Anterior cingulate cortex (tissue), 58 donors: ENCODE results near the gene ARHGEF26.
A peak's percentile ranks its signal among the peaks of the same experiment; 100 is the strongest.

Source experiments
- DNase-seq, 58 donors: peaks; one replicate each; lab custom pipeline; 2025; lab: John Stamatoyannopoulos, UW

Gene ARHGEF26

DNA sequence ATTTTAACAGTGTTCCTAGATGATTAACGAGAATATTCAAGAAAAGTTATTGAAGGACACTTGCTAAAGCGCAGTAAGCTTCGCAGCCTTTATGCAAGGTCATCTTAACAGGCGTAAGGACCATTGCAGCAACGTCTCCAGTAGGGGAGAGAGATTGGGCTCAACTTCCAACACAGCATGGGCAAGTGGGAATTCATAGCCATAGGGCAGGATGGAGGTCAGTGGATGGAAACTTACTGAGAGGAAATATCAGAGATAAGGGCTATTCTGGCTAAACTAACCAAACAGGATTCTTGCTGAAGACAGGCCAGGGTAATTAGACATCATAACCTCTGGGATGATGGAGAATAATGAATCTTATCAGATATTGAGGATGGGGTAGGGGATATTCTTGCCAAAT, 120.3 kb downstream of the ARHGEF26 start:
- DNase-seq, result no peak

DNA sequence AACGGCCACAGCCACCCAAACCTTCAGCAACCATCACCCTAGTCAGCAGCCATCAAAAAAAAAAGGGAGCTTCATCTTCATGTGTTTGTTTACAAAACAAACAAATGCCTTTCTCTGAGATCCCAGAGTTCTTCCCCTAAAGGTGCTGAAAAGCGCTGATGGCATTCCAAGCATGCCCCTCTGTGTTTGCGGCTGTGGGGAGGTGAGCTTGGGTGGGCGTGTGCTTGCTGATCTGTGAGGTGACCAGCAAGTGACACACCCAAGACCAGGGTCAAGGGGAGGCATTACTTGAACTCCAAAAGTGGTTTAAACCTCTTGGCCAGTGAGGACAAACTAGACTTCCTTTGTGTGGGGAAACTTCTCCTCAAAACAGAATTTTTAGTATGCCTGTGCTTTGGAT, 121.6 kb downstream of the ARHGEF26 start:
- no peak for DNase-seq

DNA sequence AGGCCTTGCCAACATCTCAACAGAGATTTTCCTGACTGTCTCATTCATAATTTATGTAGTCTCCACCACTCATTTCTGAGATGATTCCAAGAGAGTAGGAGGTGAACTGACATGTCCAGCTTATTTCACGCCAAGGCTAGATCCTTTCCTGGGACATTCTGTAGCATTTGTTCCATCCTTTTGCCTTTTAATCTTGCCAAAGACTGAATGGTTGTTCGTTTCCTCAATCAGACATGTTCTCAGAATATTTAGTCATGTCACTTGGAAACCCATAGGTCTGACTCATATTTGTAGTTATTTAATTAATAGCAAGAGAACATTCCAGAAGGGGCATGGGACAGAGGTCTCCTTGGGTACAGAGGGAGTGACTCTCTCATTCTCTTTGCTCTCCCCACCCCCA, 122.2 kb downstream of the ARHGEF26 start:
- DNase-seq, result no peak

DNA sequence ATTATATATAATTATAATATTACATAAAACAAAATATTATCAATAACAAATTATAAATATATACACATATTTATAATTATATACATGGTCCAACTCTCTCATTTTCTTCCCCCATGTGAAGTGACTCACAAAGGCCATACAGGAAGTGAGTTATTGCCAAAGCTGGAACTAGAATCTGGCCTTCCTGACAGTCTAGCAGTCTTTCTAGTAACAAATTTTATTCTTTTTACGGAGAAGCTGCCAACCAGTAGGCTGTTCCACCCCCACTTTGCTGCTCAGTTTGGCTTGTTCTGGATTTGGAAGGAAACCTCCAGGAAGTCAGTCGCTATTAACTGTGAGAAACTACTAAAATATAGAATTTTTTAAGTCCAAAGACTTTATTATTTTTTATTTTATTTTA, 123.5 kb downstream of the ARHGEF26 start:
- DNase-seq, result no peak

DNA sequence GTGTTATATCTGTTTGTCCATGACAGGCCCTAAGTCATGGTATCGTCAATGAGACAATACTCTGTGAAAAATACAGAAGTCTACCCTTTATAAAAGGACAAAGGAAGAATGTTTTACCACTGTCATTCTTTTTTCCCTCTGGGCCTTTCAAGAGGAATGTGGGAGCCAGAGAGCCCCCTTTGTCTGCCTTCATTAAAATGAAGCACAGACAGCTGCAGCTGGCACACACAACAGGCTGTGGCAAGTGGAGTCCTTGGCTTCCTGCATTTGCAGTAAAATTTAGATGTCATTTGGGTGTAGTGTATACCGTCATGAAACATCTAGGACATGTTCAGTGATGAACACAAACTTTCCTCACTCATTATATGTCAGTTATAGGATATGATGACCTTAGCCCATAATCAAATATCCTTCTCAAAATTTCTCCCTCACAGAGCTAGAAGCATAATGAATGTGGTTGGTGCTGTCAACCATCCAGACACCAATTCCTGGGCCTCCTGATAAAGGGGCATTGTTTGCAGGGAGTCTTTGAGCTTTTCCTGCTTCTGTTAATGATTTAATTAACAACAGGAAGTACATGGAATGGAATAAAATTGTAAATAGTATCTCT, 126.7 kb downstream of the ARHGEF26 start:
- DNase-seq, result peak in 24 of 58 donors; percentile 2 to 53 (median 22)

DNA sequence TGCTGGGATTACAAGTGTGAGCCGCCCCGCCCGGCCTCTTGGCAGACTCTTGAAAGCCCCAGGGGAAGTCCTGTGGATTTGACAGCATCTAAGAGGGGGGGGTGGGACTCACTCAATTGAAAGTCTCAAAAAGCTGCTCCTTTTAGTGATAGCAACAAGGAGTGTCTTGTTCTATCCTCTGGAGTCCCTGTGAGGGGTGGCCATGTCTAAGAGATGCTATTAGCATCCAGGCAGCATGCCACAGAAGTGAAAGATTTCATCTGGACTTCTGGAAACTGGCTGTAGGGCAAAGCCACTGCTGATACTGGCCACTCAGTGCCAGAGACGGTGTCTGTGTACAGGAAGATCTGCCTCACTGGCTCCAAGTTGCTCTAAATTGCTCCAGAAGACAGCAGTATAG, 129.1 kb downstream of the ARHGEF26 start:
- DNase-seq, result no peak

DNA sequence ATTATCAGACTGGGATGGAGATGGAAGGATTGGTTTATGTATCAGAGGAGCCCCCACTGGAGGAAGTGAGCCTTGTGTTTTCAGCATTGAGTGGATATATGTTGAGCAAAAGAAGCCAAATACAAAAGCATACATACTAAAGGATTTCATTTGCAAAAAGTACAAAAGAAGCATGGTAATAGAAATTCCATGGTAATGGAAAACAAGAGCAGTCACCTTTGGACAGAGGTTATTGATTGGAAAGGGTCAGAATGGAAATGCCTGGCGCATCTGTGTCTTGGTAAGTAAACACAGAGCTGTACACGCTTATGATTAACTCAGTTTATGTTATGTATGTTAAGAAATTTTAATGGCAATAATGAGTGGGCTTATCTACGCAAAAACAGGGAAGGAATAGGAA, 130.4 kb downstream of the ARHGEF26 start:
- DNase-seq, result no peak

DNA sequence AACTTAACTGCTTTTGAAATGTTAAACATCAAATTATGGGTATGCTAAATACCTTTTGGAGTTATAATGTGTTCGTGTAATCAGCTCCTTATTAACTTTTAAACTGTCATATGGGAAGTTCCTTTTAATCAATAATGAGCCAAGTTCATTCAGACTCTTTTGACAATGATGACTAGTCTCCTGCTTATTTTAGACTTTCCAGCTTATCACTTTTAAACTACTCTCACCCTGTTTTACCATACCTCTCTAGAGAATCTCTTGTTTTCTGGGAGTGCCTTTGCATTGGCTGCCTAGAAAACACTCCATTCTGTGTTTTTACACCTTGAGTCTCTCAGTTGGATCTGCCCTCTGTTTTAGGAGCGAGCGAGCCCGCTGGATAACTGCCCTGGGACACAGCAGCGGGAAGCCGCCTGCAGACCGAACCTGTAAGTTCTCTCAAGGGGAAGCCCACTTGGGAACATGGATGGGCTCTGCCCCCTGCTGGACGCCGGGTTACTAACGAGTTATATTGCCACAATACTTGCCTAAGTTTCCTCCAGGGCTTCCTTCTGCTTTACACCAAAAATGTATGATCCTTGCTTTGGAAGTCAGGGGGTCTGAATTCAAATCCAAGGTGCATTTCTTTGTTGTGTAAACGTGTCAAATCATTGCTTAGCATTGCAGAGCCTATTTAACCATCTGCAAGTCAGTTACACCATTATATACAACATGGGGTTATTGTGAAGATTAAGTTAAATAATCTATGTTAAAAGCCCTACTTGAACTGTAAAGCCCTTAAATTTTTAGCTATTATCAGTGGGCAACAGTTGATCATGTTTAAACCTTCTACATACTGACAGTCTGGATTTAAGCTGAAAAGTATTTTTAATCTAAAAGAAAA, 131.8 kb downstream of the ARHGEF26 start:
- DNase-seq, result peak in 55 of 58 donors; percentile 28 to 92 (median 69)

DNA sequence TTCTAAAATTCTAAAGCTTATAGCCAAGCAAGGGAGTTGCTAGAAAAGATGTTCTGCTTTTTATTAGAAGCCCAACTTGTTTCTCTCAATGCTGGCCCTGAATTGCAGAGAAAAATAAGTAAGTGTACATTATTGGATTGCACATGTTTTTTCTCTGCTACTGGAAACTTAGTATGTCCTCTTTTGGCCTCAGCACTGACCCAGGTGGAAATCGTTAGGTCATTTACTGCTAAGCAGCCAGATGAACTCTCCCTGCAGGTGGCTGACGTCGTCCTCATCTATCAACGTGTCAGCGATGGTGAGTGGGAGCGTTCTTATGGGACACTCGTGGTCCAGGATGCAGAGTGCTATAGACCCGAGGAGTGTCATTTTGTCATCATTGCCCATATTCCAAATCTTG, 133.3 kb downstream of the ARHGEF26 start:
- DNase-seq, result no peak

DNA sequence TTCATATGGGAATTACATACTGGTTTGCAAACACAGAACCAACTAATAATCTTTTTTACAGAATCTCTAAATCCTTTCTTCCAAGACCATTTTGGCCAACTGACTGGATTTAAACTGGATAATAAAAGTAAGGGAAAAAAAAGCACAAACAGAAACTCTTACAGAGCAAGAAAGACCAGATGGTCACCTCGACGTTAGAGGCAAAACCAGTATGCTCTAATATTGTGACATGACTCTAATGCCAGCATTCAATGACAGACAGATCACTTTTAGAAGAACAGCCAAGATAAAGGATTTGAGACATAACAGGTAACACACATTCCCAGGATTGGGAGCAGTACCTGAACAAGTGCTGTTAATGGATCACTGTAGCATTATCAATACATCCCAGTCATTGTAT, 152.2 kb downstream of the ARHGEF26 start:
- no peak for DNase-seq

DNA sequence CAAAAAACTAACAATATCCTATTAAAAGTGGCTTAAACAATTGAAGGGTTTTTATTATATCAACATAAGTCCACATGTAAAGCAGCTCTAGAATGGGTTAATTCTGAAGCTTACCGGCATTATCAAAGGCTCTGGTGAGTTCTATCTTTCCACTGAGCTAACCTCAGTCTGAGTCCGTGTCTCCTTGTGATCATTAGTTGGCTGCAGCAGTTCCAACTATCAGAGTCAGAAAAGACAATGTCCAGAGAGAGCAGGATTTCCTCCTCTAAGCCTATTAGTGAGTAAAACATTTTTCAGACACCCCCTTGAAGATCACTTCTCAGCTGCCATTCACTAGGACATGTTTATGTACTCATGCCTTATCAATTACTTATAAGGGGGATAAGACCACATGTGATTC, 153.2 kb downstream of the ARHGEF26 start:
- no peak for DNase-seq

DNA sequence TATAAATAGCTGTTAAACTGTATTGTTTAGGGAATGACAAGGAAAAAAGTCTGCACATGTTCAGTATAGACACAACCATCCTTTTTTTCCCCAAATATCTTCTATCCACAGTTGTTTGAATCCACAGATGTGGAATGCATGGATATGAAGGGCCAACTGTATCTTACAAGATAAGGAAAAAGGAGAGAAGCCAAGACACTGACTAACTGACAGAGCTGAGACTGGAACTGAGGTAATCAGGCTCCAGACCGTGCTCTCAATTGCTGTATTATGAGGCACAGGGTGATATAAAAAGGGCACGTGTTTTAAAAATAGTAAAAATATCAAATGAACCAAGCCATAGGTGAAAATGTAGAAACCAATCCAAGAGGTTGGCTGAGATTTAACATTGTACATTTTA, 154.1 kb downstream of the ARHGEF26 start:
- DNase-seq, result no peak

DNA sequence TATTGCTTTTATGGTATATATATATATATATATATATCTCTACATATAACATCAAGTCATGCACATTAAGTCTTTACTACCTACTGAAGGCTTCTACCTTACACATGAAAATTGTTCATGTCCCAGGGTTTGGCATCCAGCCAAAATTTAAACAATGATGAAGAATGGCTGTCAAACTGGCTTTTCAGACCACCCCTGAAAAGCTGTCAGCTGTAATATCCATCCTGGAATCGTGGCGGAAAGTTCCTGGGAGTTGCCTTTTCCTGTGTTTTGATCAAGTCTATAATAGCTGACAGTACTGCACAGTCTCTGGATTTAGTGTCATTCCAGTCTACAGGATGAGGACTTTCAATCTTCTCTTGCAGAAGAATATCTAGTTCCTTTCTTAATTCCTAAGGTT, 154.8 kb downstream of the ARHGEF26 start:
- no peak for DNase-seq

DNA sequence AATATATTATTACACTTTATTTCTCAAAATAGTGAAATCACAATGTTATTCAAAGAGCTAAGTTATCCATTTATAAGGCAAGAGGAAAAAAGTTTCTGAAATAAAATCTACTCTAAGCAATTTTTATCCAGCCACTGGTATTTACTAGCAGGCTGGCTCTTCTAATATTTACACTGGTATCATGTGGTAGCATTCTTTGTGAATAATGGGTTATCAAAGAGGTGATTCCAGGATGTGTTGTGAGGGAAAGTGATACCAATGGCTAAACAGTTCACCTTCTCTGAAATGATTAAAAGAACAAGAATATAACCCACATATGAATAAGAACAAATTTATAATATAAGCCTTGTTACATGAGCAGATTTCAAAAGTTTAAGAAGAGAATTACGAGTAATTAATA, 159.0 kb downstream of the ARHGEF26 start:
- DNase-seq, result no peak

DNA sequence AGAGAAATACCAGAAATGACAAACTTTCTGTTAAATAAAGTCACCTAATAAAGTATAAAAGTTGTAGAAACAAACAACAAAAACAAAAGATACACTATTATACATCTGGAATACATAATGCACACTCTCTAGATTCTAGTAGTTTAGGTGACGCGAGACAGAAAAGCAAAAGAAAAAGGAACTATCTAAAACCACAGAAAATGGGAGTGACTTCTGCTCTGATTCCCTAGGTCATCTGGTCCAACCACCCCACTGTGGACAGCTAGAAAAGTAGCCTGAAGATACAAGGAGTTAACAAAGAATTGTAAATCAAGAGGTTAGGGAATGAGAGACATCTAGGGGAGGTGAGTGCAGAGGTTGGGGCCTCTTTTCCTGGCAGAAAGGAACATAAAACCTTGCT, 164.0 kb downstream of the ARHGEF26 start:
- no peak for DNase-seq

DNA sequence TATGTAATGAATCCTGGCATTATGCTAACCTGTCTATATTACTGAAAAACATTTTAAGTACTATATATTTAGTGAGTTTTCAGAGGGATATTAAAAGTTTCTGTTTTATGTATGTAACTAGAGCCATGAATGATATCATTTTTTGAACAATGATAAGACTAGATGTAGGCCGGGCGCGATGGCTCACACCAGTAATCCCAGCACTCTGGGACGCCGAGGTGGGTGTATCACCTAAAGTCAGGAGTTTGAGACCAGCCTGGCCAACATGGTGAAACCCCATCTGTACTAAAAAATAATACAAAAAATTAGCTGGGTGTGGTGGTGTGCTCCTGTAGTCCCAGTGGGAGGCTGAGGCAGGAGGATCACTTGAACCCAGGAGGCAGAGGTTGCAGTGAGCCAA, 169.0 kb downstream of the ARHGEF26 start:
- DNase-seq, result no peak

DNA sequence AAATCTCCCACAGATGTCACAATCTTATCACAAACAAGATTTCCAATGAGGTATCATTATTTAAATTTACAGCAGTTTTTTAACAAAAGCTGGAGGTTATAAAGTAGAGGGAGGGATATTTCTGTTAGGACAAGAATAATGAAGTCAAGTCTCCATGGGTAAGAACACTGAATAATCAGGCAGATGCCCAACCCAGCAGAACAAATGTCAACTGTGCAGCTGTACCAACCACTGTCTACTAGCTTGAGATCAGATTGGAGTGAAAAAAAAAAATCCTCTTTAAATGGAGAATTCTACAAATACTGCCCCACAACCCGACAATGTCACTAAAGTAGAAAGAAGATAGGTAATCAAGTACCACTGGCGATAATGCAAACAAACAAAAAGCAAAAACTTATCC, 172.8 kb downstream of the ARHGEF26 start:
- peak in 2 of 58 donors; percentile 1 to 3 for DNase-seq

DNA sequence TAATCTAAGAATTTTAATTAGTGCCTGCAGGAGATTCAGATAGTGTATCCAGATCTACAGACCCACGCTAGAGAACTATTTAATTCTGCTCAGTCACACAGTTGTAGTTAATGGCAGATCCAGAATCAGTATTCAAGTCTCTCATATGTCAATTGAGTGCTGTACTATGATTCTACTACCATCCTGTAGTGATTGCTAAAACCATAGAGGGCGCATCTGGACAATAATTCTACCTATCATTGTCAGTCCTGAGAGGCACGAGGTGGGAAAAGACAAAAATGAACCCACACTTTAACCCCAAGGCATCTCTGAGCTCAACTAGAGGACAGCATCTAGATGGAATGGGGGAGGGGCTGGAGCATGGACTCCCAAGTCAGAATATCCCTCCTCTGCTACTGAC, 180.4 kb downstream of the ARHGEF26 start:
- DNase-seq, result no peak

DNA sequence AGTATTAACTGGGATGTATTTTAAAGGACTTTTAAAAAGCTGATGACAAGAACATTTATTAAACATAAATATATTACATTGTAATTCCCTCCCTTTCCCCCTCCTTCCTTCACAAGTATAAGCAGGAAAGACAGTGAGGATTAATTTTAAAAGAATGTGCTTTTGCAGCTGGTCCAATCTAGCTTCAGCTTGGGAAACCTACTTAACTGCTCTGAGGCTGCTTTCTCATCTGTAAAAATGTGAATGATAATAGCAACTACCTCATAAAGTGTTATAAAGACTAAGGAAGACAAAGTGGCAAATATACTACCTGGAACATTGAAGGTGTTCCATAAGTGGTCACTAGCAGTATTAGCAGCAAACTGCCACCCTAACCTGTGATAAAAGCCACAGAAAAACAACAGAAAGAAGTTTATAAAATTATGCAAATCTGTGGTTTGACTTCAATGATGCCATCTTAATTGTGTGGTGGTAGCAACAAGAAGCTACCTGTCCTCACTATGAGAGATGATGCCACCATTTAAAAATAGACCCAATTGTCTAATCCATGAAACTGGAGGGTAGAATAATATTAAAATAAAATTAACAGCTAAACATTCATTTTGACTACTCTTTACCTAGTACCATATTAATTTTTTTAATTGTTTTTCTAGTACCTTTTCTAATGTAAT, 183.1 kb downstream of the ARHGEF26 start:
- no peak for DNase-seq

DNA sequence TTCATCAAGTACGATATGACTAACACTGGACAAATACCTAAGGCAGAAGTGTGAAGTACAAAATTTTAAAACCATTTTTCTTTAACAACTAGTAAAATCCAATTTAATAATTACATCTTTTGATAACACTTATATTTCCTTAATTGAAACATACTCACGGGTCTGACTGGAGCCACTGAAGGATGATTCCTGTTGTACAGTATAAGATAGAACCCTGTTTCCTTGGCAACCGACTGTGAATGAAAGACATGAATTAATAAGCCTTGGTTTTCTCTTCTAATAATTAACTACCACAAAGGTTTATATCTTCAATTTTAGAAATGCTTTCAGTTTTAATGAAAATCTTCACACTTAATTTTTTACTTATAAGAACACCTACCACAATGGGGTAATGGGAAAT, 183.7 kb downstream of the ARHGEF26 start:
- DNase-seq, result no peak

DNA sequence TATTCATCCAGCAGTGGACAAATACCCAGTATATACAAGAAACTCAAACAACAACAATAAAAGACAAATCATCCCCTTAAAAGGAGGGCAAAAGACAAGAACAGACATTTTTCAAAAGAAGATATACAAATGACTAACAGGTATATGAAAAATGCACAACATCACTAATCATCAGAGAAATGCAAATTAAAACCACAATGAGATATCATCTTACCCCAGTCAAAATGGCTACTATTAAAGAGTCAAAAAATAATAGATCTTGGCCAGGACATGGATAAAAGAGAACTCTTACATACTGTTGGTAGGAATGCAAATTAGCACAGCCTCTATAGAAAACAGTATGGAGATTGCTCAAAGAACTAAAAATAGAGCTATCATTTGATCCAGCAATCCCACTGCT, 186.2 kb downstream of the ARHGEF26 start:
- DNase-seq, result no peak
